ENCODE results near the gene PHACTR3. TPM values are rescaled to one million over a fixed set of nuclear protein-coding genes. Genes with fewer than 3 reads are reported as not detected.

PHACTR3 gene
- total RNA-seq, 2 donors from 2014 or later, result not detected

- DNase-seq (ENCODE audit: low spot score) (no peak), ATAC-seq (ENCODE audit: insufficient number of reproducible peaks, low FRiP score, low read depth) (no peak)
Measured at GRCh38 chr20:59827138-59828056, 223.1 kb downstream of the PHACTR3 start.

GRCh38 chr20:59828125-59829053 is 224.0 kb downstream of the PHACTR3 start:
- Histone ChIP-seq H3K27ac (no peak overlapping the region), H3K4me3 (no peak overlapping the region), H3K9me3 (no peaks in the 10 kb centered on the region), H3K4me1 (ENCODE audit: control insufficient read depth in 1 of 2, low read depth in 2 of 2) (no peaks in the 10 kb centered on the region), H3K27me3 (replicated peaks; ENCODE audit: insufficient read depth) (no peaks in the 10 kb centered on the region), H3K36me3 (no peaks in the 10 kb centered on the region)
- DNase-seq (ENCODE audit: low spot score) (no peak), ATAC-seq (ENCODE audit: insufficient number of reproducible peaks, low FRiP score, low read depth) (no peak)
- no peak for TF ChIP-seq CTCF (IDR thresholded peaks at IDR 0.05)

More at GRCh38 chr20:59827138-59828056, 223.1 kb downstream of the PHACTR3 start:
- Histone ChIP-seq H3K27ac (no peak overlapping the region), H3K4me1 (ENCODE audit: control insufficient read depth in 1 of 2, low read depth in 2 of 2) (no peaks in the 10 kb centered on the region), H3K36me3 (no peaks in the 10 kb centered on the region), H3K9me3 (no peaks in the 10 kb centered on the region), H3K27me3 (replicated peaks; ENCODE audit: insufficient read depth) (no peaks in the 10 kb centered on the region), H3K4me3 (no peak overlapping the region)
- TF ChIP-seq CTCF (IDR thresholded peaks at IDR 0.05), result no peak

GRCh38 chr20:59829054-59829785 is 224.9 kb downstream of the PHACTR3 start:
- no peak overlapping the region for H3K4me3 ChIP-seq
- TF ChIP-seq CTCF (IDR thresholded peaks at IDR 0.05), result no peak
- H3K27me3 ChIP-seq (replicated peaks; ENCODE audit: insufficient read depth), result no peaks in the 10 kb centered on the region
- ATAC-seq (ENCODE audit: insufficient number of reproducible peaks, low FRiP score, low read depth) (no peak), DNase-seq (ENCODE audit: low spot score) (no peak)
- no peak overlapping the region for H3K27ac ChIP-seq
- H3K36me3 ChIP-seq, result no peaks in the 10 kb centered on the region
- no peaks in the 10 kb centered on the region for H3K9me3 ChIP-seq
- H3K4me1 ChIP-seq (ENCODE audit: control insufficient read depth in 1 of 2, low read depth in 2 of 2), result no peaks in the 10 kb centered on the region

- TF ChIP-seq CTCF (IDR thresholded peaks at IDR 0.05), result no peak
- ATAC-seq (ENCODE audit: insufficient number of reproducible peaks, low FRiP score, low read depth) (no peak), DNase-seq (ENCODE audit: low spot score) (no peak)
- Histone ChIP-seq H3K36me3 (no peaks in the 10 kb centered on the region), H3K4me1 (ENCODE audit: control insufficient read depth in 1 of 2, low read depth in 2 of 2) (no peaks in the 10 kb centered on the region), H3K27ac (no peak overlapping the region), H3K27me3 (replicated peaks; ENCODE audit: insufficient read depth) (no peaks in the 10 kb centered on the region), H3K4me3 (no peak overlapping the region), H3K9me3 (no peaks in the 10 kb centered on the region)
Measured at GRCh38 chr20:59829786-59830664, 225.7 kb downstream of the PHACTR3 start.
